Activated naive CD8-positive, alpha-beta T cell (primary cell): ENCODE measurements around the gene ASIP.
"Not testable (repeated sequence)": the region's sequence is repeated elsewhere in the genome, so short reads cannot be mapped to it uniquely, and the experiment has no call there.

Source experiments
- H3K27ac Mint-ChIP-seq: one replicate; pipeline ENCODE4 v1.8.0; 2021; ENCODE audit warnings: mixed read lengths
- H3K27me3 Mint-ChIP-seq: one replicate; pipeline ENCODE4 v1.8.0; 2021; ENCODE audit warnings: mixed read lengths
- H3K36me3 Mint-ChIP-seq: one replicate; pipeline ENCODE4 v1.8.0; 2021; ENCODE audit warnings: mixed read lengths
- H3K4me1 Mint-ChIP-seq: one replicate; pipeline ENCODE4 v1.8.0; 2021; ENCODE audit warnings: low read depth, mixed read lengths
- H3K4me3 Mint-ChIP-seq: one replicate; pipeline ENCODE4 v1.8.0; 2021; ENCODE audit warnings: mild to moderate bottlenecking, mixed read lengths
- H3K9me3 Mint-ChIP-seq: one replicate; pipeline ENCODE4 v1.8.0; 2021; ENCODE audit warnings: low read depth, mixed read lengths

The ASIP gene

DNA sequence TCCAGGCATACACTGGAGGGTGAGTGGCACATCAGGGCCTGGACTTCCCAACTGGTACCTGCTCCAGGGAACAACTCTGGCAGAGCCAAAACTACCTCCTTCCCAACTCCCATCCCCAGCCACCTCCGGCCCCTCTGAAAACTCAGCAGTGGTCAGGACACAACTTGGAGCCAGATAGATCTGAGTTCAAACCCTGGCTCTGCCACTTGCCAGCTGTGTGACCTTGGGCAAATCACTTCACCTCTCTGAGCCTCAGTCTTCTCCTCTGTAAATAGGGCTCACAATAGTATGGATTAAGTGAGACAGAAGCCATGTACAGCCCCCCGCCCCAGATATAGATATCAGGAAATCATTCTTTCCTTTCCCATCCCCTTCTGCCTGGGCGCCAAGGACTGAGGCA lies 51.3 kb downstream of the ASIP start:
- H3K4me1 Mint-ChIP-seq, result peaks cover under 1% of the 10 kb centered on the region
- H3K36me3 Mint-ChIP-seq, result peaks cover 9% of the 10 kb centered on the region
- H3K9me3 Mint-ChIP-seq, result no peaks in the 10 kb centered on the region
- no peak overlapping the region for H3K27ac Mint-ChIP-seq
- H3K27me3 Mint-ChIP-seq, result no peaks in the 10 kb centered on the region
- no peak overlapping the region for H3K4me3 Mint-ChIP-seq

GRCh38 chr20:34293119-34293518 lies 51.9 kb downstream of the ASIP start:
- H3K4me3 Mint-ChIP-seq, result no peak overlapping the region
- H3K36me3 Mint-ChIP-seq, result peaks cover 9% of the 10 kb centered on the region
- H3K9me3 Mint-ChIP-seq, result no peaks in the 10 kb centered on the region
- H3K4me1 Mint-ChIP-seq, result peaks cover 2% of the 10 kb centered on the region
- no peaks in the 10 kb centered on the region for H3K27me3 Mint-ChIP-seq
- no peak overlapping the region for H3K27ac Mint-ChIP-seq

DNA sequence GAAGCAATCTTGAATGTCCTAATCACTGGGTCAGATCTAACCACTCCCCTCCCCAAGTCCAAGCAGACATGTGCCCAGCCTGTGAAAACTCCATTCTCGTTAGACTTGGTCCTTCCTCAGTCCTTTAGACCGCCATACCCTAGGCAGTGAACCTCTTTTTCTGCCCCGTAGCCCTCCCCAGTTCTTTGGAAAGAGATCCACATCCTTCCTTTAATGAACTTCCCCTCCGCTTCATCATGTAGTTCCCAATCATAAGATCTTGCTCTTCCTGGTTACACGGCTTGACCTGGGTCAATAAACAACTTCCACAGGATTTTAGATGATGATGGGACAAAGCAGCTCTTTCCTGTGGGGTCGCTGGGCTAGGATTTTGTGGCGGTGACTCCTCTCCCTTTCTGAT lies 52.4 kb downstream of the ASIP start:
- H3K27me3 Mint-ChIP-seq, result no peaks in the 10 kb centered on the region
- H3K4me1 Mint-ChIP-seq, result peaks cover 2% of the 10 kb centered on the region
- no peak overlapping the region for H3K27ac Mint-ChIP-seq
- no peaks in the 10 kb centered on the region for H3K9me3 Mint-ChIP-seq
- no peak overlapping the region for H3K4me3 Mint-ChIP-seq
- H3K36me3 Mint-ChIP-seq, result peaks cover 9% of the 10 kb centered on the region

DNA sequence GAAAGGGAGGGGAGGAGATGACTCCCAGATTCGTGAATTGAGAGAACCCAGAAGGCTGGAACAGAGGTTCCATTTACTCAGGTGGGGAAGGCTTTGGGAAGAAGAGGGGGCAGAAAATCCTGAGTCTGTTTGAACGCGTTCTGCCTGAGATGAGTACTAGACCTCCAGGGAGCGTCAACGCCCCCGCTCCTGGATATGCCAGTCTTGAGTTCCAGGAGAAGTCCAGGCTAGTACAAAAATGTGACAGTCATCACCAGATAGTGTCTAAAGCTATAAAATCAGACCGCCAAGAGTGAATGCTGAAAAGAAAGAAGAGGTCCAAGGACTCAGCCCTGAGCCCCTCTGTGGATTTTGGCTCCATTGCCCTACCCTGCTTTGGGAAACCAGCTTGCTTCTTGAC lies 53.3 kb downstream of the ASIP start:
- H3K4me1 Mint-ChIP-seq, result peaks cover 2% of the 10 kb centered on the region
- peaks cover 9% of the 10 kb centered on the region for H3K36me3 Mint-ChIP-seq
- no peaks in the 10 kb centered on the region for H3K9me3 Mint-ChIP-seq
- H3K27me3 Mint-ChIP-seq, result no peaks in the 10 kb centered on the region
- H3K4me3 Mint-ChIP-seq, result no peak overlapping the region
- no peak overlapping the region for H3K27ac Mint-ChIP-seq

DNA sequence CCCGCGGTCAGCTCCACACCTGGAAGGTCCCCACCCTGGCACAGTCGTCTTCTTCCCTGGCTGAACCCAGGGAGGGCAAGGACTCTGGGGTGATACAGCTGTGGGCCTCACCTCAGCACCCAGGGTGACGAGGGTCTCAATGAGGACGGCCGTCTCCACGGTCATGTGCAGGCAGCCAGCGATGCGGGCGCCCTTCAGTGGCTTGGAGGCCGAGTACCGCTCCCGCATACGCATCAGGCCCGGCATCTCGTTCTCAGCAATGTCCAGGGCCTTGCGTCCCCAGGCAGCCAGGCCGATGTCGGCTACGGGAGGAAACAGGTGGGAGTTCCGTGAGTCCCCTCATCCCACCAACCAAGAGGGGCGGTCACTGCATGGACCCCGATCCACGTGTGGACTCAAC lies 54.1 kb downstream of the ASIP start:
- Mint-ChIP-seq H3K27me3 (no peaks in the 10 kb centered on the region), H3K4me1 (peaks cover 2% of the 10 kb centered on the region), H3K36me3 (peaks cover 9% of the 10 kb centered on the region), H3K9me3 (no peaks in the 10 kb centered on the region), H3K27ac (no peak overlapping the region), H3K4me3 (no peak overlapping the region)

GRCh38 chr20:34296468-34296867 lies 55.2 kb downstream of the ASIP start:
- no peaks in the 10 kb centered on the region for H3K9me3 Mint-ChIP-seq
- no peak overlapping the region for H3K27ac Mint-ChIP-seq
- peaks cover 5% of the 10 kb centered on the region for H3K4me1 Mint-ChIP-seq
- peaks cover 10% of the 10 kb centered on the region for H3K36me3 Mint-ChIP-seq
- no peaks in the 10 kb centered on the region for H3K27me3 Mint-ChIP-seq
- H3K4me3 Mint-ChIP-seq, result no peak overlapping the region

GRCh38 chr20:34298294-34298784 lies 57.1 kb downstream of the ASIP start:
- H3K36me3 Mint-ChIP-seq, H3K9me3 Mint-ChIP-seq, H3K27ac Mint-ChIP-seq, H3K27me3 Mint-ChIP-seq, H3K4me3 Mint-ChIP-seq: not testable (repeated sequence)
- H3K4me1 Mint-ChIP-seq, result peaks cover 14% of the 10 kb centered on the region

DNA sequence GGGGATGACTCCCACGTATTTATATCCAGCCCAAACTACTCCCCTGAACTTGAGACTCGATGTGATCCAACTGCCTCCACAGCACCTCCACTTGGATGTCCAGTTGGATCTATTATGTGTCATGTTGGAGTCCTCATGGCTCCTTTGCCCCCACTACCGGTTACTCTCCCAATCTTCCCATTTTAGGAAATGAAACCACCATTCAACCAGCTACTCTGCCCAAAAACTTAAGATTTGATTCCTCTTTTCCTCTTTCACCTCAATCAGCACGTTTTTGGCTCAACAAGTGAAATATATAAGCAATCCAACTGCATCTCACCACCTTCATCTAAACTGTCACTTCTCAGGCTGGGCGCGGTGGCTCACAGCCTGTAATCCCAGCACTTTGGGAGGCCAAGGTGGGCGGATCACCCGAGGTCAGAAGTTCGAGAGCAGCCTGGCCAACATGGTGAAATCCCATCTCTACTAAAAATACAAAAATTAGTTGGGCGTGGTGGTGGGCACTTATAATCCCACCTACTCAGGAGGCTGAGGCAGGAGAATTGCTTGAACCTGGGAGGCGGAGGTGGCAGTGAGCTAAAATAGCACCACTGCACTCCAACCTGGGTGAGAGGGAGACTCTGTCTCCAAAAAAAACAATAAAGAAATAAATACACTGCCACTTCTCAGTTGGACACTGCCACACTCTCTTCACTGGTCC lies 58.5 kb downstream of the ASIP start:
- Mint-ChIP-seq H3K36me3 (peaks cover 9% of the 10 kb centered on the region), H3K27me3 (no peaks in the 10 kb centered on the region), H3K9me3 (no peaks in the 10 kb centered on the region), H3K27ac (no peak overlapping the region), H3K4me1 (peaks cover 17% of the 10 kb centered on the region), H3K4me3 (no peak overlapping the region)

DNA sequence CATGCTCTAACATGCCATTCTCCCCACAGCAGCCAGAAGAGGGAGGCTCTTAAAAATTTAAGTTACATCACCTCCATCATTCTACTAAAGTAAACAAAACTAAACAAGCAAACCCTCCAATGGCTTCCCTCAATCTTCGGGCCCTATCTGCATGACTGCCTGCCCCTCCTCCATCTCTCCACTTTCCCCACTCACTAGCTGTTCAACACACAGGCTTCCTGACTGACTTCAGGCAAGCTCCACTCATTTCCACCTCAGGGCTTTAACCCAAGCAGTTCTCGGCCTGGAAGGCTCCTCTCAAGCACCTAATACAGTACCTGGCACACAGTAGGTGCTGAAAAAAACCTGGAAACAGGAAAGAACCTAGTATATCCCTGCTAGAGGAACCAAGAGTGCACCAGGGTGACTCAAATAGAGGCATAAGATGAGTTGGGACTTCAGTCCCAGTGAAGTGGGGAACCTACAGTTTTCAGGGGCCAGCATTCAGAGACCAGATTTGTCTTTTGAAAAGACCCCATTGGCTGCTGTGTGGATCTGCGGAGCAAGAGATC lies 59.1 kb downstream of the ASIP start:
- H3K36me3 Mint-ChIP-seq, result peaks cover 9% of the 10 kb centered on the region
- no peak overlapping the region for H3K4me3 Mint-ChIP-seq
- H3K27ac Mint-ChIP-seq, result no peak overlapping the region
- no peaks in the 10 kb centered on the region for H3K9me3 Mint-ChIP-seq
- no peaks in the 10 kb centered on the region for H3K27me3 Mint-ChIP-seq
- H3K4me1 Mint-ChIP-seq, result peaks cover 17% of the 10 kb centered on the region

DNA sequence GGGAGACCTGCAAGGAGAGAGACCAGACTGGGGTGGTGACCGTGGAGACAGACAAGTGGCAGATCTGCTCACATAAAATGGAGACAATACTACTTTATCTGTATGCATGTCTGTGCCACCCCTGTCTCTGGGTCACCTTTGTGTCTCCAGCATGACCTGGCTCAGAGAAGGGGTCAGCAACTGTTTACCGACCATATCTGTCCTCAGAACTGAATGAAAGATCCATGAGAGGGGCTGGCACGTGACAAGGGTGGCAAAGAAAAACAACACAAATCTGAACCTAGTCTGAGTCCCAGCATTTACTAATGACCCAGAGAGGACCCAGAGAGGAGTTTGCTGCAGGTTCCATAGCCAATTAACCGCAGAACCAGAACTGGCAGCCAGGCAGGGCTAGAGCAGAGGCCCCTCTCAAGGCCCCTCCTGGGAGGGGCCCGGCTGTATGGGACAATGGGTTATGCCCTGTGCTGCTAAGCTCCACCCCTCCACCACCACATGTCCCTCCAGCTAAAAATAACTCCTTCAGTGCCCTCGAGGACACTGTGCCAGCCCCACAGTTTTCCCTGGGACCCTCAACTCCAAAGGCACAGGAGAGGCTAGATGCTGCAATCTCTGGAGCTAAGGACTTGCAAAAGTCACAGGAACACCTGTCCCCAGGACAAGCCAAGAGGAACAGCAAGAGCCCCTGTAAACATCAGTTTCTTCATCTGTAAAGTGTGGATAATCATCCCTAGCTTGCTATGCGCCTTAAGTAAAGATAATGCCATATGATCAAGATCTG lies 59.8 kb downstream of the ASIP start:
- no peak overlapping the region for H3K4me3 Mint-ChIP-seq
- H3K27ac Mint-ChIP-seq, result peak overlapping the region; percentile 66
- H3K4me1 Mint-ChIP-seq, result peaks cover 17% of the 10 kb centered on the region

GRCh38 chr20:34301587-34302311 lies 60.5 kb downstream of the ASIP start:
- Mint-ChIP-seq H3K4me1 (peaks cover 17% of the 10 kb centered on the region), H3K4me3 (no peak overlapping the region), H3K27ac (peak overlapping the region; percentile 95), H3K27me3 (no peaks in the 10 kb centered on the region), H3K9me3 (no peaks in the 10 kb centered on the region), H3K36me3 (peaks cover 6% of the 10 kb centered on the region)

More for the DNA sequence above, 59.8 kb downstream of the ASIP start:
- Mint-ChIP-seq H3K9me3 (no peaks in the 10 kb centered on the region), H3K36me3 (peaks cover 7% of the 10 kb centered on the region), H3K27me3 (no peaks in the 10 kb centered on the region)

DNA sequence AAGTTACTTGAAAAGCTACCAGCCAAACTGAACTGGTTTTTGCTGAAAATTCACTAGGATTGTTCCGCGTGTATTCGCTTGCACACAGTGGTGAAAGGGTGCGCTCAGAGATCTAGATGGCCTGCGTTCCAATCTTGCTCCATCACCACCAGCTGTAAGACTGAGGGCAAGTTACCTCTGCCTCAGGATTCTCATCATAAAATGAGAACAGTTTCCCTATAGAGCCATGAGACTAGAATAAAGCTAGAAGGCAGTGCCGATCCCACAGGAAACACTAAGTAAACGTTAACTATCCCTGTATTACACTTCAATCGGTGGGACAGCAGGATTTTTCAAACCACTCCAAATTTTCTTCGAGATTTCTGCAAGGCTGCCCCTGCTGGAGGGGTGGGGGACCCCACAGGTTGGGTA lies 61.1 kb downstream of the ASIP start:
- Mint-ChIP-seq H3K27ac (peak overlapping the region; percentile 95), H3K36me3 (peaks cover 6% of the 10 kb centered on the region), H3K4me1 (peaks cover 17% of the 10 kb centered on the region), H3K27me3 (no peaks in the 10 kb centered on the region), H3K4me3 (no peak overlapping the region), H3K9me3 (no peaks in the 10 kb centered on the region)

- H3K27ac Mint-ChIP-seq, result peak within 1 kb of the TSS; percentile 95
- peaks cover 16% of the 10 kb centered on the region for H3K4me1 Mint-ChIP-seq
- no peaks in the 10 kb centered on the region for H3K9me3 Mint-ChIP-seq
- H3K4me3 Mint-ChIP-seq, result peak within 1 kb of the TSS; percentile 91
- no peaks in the 10 kb centered on the region for H3K27me3 Mint-ChIP-seq
- H3K36me3 Mint-ChIP-seq, result peaks cover 4% of the 10 kb centered on the region
Measured at GRCh38 chr20:34302723-34303533, 61.7 kb downstream of the ASIP start, which contains the start of gene AHCY. AHCY (minus strand) TSS chr20:34303355; CDS start chr20:34303270, 85 bp downstream.
